Eye (tissue), 1 donor: ENCODE measurements around the gene METTL15.
"Not testable (repeated sequence)": the region's sequence is repeated elsewhere in the genome, so short reads cannot be mapped to it uniquely, and the experiment has no call there.

Experiments used
- DNase-seq: peaks from one replicate; pipeline ENCODE4 v3.0.0-alpha.2; 2015

The METTL15 gene, protein sequence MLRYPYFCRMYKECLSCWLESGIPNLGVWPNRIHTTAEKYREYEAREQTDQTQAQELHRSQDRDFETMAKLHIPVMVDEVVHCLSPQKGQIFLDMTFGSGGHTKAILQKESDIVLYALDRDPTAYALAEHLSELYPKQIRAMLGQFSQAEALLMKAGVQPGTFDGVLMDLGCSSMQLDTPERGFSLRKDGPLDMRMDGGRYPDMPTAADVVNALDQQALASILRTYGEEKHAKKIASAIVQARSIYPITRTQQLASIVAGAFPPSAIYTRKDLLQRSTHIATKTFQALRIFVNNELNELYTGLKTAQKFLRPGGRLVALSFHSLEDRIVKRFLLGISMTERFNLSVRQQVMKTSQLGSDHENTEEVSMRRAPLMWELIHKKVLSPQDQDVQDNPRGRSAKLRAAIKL

DNA sequence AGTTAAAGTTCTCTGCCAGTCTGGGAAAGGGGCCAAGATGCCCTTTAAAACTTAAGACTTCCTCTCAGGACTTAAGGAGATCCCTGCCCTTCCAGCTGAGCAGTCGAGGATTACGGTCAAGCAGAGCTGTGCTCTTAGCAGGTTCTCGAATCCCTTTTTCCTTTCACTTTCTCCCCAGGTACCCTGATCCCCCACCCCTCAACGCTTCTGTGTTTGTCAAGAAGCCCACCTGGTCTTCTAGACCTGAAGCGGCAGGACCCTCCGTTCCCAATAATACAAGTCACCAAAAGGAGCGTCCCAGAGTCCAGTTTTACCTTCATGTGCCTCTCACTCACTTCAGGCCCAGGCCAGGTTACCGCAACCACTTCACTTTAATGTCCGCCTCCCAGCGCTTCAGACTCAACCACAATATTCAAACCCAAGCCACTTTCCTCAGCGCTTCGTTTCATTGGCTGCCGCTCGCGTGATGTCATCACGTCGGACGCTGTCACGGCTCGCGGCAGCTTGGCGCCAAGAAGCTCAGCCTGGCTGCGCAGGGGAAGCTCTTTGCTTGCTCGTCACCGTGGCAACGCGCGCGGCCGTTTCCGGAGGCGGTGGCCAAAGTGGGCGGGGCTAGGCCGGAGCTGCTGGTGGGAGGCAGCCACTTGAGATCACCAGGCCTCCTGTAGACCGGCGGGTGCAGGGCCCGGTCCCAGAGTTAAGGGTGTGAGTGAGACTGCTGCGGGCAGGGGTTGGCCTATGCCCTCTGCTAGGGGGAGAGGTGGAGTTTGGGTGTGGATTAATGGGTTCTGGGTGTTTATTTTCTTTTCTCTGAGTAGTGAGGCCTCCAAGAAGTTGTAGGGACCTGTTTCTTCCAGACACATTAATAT lies at the start of gene METTL15, which contains the start of gene KIF18A:
TSS of gene METTL15 (plus strand) at position 639 of the 869 bp plus-strand sequence. CDS start 4,947 bp downstream, outside the sequence.
TSS of gene KIF18A (minus strand) at position 407 of the 869 bp plus-strand sequence. CDS start 10,209 bp downstream, outside the sequence.
- peak; percentile 99 for DNase-seq

DNA sequence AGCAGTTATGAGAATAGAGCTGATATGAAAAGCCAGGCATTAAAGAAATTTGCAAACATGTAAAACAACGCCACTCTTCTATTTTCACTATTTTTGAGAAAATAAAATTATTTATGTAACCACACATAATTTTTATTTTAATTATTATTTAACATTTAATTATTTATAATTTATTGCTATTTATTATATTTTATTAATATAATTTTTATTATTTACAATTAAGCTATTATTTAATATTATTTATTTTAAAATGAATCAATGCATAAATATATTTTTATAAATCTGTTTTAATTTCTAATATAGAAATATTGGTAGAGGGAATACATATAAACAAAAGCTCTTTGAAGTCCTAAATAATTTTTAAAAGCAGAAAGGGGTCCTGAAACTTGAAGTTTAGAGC lies 36.9 kb upstream of the METTL15 start:
- no peak for DNase-seq

DNA sequence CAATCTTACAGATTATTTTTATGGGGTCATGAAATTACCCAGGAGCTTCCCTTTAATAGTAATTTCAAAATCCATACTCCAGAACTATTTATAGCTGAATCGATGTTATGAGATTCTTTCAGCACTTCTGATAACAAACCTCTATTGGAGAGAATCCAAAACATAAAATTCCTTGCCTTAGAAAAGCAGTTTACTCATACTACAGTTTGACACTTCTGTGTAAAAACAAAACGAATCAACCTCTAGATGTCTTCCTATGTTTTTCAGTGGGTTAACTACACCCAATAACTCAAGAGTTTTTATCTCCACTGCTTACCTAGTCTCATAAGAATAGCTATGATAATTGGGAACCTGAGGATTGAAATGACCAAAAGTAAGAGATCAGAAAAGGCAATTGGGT lies 35.9 kb upstream of the METTL15 start:
- DNase-seq: no peak

DNA sequence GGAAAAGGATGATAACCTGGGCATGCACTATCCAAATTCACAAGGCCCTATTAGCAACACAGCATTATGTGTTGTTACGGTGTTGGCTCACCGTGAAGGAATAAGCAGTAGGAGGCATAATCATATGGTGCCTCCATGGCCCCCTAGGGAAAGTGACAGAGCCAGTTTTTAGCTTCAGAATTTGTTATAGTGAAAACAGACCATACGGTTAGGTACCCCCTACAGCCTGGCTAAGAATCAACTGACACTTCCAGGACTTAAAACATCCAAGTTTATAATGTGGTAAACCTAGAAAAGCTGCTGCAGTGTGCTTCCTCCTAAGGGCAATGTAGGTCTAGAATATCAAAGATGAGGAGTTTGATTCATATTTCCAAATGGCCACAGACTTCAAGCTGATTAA lies 30.7 kb upstream of the METTL15 start:
- DNase-seq: no peak

DNA sequence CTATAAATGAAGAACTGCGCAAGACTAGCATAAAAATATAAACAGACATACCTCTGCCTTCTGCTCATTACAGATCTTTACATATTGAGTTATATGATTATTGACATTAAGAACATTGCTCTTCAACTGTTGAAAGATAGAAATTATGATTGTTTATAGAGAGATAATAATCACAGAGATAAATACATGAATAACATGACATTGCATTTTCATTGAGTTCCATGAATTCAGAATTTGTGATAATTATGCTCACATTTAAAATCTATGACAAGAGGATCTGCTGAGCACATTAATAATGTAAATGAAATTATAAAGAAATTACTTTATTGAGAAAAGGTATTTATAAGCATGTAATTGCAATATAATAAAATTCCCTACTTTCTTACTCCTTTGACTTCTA lies 25.1 kb upstream of the METTL15 start:
- no peak for DNase-seq

DNA sequence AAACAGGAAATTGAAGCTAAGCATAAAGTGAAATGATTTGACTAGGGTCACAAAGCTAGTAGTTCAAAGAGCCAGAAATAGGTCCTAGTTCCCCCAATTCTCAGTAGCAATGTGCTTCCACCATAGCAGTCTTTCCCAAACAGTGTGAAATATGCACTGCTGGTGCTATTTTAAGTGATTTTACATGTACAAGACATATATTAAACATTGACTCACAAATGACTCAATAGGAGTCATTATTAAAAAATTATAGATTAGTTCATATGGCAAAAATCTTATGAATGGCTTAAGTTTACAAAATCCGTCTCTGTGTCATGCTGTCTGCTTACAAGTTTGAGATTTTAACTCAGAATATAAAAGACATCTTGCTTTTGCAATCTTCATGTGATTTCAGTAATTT lies 21.6 kb upstream of the METTL15 start:
- DNase-seq: no peak

DNA sequence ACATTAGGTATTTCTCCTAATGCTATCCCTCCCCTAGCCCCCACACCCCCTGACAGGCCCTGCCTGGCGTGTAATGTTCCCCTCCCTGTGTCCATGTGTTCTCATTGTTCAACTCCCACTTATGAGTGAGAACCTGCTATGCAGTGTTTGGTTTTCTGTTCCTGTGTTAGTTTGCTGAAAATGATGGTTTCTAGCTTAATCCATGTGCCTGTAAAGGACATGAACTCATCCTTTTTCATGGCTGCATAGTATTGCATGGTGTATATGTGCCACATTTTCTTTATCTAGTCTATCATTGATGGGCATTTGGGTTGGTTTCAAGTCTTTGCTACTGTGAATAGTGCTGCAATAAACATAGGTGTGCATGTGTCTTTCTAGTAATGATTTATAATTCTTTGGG lies 21.0 kb upstream of the METTL15 start:
- not testable (repeated sequence) for DNase-seq

DNA sequence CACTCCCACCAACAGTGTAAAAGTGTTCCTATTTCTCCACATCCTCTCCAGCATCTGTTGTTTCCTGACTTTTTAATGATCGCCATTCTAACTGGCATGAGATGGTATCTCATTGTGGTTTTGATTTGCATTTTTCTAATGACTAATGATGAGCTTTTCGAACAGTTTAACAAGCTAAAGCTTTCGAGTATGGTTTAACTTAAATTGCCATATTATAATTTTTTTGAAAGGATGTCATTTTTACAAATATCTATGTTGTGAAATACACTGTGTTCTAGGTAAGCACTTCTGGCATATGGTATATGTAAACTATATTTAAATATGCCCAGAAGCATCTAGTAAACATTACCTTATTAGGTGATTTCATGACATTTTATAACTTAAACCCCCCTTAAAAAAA lies 20.5 kb upstream of the METTL15 start:
- not testable (repeated sequence) for DNase-seq

DNA sequence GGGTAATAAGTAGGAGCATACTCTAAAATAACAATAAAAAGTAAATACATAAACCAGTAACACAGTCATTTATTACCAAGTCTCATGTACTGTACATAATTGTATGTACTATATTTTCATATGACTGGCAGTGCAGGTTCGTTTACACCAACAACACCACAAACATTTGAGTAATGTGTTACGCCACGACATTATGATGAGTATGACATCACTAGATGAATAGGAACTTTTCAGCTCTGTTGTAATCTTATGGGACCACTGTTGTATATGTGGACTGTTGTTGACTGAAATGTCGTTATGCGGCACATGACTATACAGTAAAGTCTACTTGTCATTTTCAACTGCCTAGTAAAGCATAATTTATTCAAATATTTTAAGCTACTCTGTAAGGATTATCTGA lies 18.8 kb upstream of the METTL15 start:
- no peak for DNase-seq

DNA sequence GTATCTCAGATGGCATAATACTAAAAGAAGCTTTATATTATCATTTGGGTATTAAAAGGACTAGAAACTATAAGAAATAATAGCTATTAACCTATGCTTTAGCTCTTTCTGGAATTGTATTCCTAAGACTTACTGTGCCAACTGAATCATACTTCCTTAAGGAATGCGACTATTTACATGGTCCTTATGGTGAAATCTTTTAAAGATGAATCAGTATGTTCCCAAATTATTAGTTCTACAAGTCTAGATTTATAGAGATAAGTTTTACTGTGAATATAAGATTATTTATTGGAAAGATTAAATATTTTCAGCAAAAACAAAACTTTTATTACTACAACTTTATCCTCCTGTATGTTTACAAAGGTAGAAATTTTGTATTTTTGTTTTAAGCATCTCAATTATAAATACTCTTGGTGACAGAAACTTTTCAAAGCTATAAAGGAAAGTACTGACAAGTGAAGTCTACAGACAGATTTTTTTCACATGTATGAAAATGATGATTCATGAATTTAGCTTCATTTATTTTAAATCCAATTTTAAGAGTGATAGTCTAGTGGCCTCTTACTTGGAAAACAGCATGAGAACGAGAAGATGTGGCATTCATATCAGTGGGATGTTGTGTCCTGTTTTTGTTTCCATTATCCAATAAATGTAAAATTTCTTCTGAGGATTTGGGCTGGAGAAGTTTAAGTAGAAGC lies 18.0 kb upstream of the METTL15 start:
- no peak for DNase-seq

DNA sequence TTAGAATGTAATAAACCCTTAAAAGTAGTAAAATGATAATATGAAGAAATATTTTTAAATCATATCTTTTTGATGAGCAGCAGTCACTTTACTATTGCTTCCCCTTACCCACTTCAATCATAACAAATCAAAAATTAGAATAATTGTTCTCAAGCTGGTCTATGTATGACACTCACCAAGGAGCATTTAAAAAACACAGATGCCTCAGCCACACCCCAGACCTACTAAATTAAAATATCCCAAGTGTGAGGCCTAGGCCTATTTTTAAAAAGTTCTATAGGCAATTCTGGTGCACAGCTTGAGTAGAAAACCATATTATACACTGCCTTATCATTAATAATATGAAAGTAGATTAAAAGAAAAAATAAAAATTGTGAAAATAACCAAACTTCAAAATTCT lies 15.4 kb upstream of the METTL15 start:
- DNase-seq: no peak

DNA sequence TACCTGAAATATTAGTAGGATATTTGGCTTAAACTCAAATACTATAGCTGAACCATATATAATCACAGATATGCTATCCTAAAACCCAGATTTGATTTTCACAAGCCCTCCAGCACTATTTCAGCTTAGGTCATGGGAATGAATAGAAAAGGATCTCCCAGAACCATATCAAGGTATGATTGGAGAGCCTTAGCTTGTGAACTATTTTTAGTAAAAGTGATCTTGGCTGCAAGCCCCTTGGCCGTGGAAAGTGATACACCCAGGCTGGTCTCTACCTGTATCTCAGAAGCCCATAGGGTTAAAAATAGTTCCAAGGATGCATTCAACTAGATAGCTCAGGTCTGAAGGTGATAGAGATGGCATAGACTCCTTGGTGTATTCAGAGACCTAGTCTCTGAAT lies 9.9 kb upstream of the METTL15 start:
- DNase-seq: no peak

DNA sequence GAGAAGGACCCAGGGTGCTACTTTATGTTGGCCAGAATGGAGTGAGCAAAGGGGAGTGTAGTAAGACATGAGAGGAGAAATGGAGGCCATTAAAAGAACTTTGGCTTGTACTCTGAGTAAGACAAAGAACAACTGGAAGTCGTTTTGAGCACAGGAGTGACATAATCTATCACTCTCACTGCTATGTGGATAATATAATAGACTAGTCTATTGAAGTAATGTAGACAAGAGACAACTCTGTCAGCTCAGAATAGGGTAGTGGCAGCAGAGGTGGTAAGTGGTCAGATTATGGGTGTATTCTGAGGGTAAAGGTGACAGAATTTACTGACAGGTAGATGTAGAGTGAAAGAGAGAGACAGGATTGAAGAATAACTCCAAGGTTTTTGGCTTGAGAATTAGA lies 8.5 kb upstream of the METTL15 start:
- no peak for DNase-seq

DNA sequence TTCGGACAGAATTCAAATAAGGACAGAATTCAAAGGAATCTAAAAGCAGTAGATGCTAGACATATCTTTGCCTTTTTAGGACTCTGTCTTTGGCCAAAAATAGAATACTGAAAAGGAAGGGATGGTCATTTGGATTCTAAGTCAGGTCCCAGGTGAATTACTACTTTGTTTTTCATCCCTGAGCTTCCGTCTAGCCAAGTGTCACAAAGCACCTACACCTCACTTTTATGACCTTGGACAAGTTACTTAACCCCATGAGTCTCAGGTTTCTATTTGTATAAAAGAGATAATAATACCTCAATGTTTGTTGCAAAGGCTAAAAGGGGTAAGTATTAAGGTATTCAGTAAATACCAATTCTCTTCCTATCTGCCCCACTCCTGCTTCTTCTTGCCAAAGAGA lies 7.5 kb upstream of the METTL15 start:
- DNase-seq: no peak

DNA sequence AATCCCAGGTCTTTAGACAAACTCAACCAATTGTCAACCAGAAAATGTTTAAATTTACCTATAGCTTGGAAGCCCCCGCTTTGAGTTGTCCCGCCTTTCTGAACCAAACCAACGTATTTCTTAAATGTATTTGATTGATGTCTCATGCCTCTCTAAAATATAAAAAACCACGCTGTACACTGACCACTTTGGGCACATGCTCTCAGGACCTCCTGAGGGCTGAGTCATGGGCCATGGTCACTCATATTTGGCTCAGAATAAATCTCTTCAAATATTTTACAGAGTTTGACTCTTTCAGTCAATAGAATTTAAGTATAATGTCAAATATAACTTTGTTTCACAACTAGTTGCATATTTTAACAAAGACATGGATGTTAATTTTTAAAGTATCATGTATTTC lies 5.9 kb upstream of the METTL15 start:
- not testable (repeated sequence) for DNase-seq

DNA sequence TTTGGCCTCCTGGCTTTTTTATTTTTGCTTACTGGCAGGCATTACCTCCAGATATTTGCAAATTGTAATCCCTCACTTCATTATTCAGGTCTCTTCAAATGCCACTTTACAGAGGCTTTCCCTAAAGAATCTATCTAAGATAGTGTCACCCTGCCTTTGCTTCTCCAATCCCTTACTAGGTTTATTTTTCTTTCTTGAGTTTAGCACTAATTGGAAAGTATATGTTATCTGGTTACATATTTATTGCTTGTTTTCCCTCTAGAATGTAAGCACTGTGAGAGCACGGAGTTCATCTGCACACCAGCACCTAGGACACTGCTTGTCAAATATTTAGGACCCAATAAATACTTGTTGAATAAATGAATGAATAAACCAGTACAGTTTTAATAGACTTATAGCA lies 3.8 kb upstream of the METTL15 start:
- DNase-seq: no peak

DNA sequence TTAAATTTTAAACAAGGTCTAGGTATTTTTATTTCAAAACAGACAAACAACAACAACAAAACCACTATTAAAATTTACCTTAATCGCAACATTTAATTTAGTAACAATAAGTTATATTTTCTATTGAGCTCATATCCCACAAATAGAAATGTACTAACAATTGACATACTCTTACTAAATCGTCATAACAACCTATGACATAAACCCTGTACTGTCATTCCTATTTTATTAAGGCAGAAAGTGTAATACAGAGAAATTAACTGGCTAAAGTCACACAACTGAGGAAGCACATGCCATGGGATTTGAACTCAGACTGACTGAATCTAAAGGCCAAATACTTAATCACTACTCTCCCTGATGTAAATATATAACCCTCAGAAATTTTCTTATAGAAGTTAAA lies 3.2 kb upstream of the METTL15 start:
- no peak for DNase-seq

DNA sequence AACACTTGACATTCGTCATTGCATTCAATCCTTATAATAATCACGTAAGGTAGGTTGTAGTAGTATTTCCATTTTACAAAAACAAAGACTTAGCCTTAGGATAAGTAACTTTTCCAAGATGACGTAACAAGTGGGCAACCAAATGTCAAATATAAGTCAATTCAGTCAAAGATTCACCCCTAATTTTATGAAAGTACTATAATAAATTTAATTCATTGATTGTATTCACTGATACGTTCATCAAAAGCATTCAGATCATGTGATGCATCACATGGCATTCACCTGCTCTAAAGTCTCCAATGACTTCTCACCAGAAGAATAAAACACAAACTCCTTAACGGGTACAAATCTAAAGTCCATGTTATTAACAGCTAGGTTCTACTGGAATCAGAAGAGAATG lies 2.3 kb upstream of the METTL15 start:
- DNase-seq: no peak

DNA sequence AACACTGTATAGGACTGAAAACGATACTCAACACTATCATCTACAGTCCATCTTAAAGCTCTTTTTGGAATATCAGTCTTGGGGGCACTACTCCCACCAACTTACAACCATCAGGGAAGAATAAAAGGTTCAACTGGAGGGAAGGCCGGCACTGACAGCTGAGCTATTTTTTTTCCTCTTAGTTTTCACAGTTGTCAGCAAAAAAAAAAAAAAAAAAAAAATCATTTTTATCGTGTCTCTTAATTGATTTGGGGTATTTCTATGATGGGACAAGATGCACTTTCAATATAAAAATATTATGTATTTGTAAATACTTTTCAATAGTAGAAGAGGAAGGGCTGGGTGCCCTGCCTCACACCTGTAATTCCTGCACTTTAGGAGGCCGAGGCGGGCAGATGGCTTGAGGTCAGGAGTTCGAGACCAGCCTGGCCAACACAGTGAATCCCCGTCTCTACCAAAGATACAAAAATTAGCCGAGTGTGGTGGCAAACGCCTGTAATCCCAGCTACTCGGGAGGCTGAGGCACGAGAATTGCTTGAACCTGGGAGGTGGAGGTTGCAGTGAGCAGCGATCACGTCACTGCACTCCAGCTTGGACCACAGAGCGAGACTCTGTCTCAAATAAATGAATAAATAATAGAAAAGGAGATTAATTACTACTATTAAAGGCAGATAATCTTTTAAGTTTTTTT lies 1.7 kb upstream of the METTL15 start:
- no peak for DNase-seq

DNA sequence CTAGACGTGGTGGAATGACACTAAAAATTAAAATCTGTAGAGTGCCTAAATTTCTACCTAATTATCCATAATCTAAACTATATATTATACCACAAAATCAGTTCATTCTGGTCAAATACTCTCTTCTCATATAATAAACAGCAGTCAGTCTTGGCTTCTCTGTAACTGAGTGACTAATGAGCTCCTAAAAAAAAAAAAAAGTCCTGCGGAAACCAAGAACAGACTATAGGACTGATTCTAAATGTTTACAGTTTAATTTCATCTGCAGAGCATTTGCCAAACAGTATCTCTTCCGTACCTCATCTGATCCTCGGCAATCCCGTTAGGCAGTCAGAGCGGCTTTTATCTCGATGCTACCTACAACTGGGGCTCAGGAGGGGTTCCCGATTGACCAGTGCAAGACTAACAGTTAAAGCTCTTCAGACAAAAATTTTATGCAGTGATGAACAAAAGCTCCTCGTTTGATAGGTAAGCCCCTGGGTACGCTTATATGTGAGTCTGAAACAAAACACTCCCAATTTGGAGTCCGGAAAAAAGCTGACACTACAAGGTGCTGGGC lies 918 bp upstream of the METTL15 start:
- peak; percentile 76 for DNase-seq

DNA sequence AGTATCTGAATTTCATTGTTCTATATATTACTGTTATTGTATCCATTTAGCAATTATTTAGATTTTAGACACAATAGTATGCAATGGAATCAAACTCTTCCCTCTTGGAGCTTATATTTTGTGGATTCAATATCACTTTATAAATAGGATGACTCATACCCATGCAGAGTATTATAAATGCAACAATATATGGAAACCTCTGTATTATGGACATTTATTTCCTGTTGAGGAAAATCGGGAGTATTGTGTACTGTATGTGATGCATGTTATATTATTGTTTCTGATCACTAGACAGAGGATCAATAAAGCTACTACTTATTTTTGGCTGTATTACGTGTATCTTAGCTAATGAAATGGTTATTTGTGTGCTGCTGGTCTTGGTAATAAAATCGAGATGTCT lies 770 bp downstream of the METTL15 start:
- DNase-seq: peak; percentile 44

DNA sequence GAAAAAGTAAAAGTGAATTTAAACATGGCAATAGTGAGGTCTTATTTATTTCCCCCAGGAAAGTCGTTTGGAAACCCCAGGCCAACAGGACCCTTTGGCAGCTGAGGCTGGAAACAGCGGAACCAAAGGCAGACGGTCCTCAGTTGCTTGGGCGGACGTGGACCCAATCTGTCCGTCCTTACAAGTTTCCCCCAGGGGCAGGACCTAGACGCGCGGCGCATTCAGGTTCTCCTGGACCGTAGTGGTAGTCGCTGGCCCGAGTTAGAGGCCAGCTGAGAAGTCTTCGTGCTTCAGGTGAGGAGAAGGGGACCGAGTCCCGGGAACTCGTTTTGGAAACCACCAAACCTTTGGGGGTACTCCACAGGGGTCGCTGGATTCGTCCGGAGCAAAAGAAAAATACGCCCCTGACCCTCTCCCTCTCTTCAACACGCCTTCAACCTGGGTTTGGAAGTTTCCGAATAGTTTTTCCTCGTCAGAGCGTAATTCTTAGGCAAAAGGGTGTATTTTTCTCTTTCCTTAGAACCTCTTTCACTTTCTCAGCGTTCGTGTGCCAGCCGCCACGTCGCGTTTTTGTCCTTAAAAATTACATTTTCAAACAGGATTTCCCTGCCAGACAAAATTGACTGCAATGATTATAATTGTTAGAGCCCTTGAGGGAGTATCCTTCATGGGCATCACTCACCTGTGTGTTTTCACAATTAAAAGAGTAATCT lies 2.1 kb downstream of the METTL15 start:
- peak; percentile 83 for DNase-seq
